HG03064 (cell line): ENCODE results near the gene AFF4.
"Not testable (repeated sequence)": the region's sequence is repeated elsewhere in the genome, so short reads cannot be mapped to it uniquely, and the experiment has no call there.

Experiments used
- ATAC-seq: cut with Tn5 transposase; IDR thresholded peaks from one replicate; pipeline ENCODE4 v1.9.1; 2021; ENCODE audit warnings: low read depth; ENCODE audit not compliant: unreplicated experiment

The AFF4 gene

GRCh38 chr5:132963171-132964104 is at the start of gene AFF4:
AFF4 (minus strand) TSS chr5:132963634; CDS start chr5:132937189, 26,445 bp downstream.
- peak; percentile 93 for ATAC-seq

GRCh38 chr5:133008455-133008854 is 45.0 kb upstream of the AFF4 start:
- not testable (repeated sequence) for ATAC-seq

- no peak for ATAC-seq
Observed at GRCh38 chr5:133006653-133007052, 43.2 kb upstream of the AFF4 start.

- no peak for ATAC-seq
Observed at GRCh38 chr5:132999246-132999645, 35.8 kb upstream of the AFF4 start.

GRCh38 chr5:132998556-132998955 is 35.1 kb upstream of the AFF4 start:
- no peak for ATAC-seq

GRCh38 chr5:132996307-132996706 is 32.9 kb upstream of the AFF4 start:
- no peak for ATAC-seq

- ATAC-seq: no peak
Observed at GRCh38 chr5:132987531-132988408, 24.3 kb upstream of the AFF4 start.

- not testable (repeated sequence) for ATAC-seq
Observed at GRCh38 chr5:132982971-132983370, 19.5 kb upstream of the AFF4 start.

GRCh38 chr5:132981288-132981687 is 17.9 kb upstream of the AFF4 start:
- no peak for ATAC-seq

GRCh38 chr5:132979976-132980375 is 16.5 kb upstream of the AFF4 start:
- no peak for ATAC-seq

- no peak for ATAC-seq
Observed at GRCh38 chr5:132979367-132979940, 16.0 kb upstream of the AFF4 start.

GRCh38 chr5:132976852-132977251 is 13.4 kb upstream of the AFF4 start:
- ATAC-seq: no peak

- not testable (repeated sequence) for ATAC-seq
Observed at GRCh38 chr5:132972436-132972828, 9.0 kb upstream of the AFF4 start.

GRCh38 chr5:132971483-132972435 is 8.3 kb upstream of the AFF4 start:
- no peak for ATAC-seq

GRCh38 chr5:132965120-132965519 is 1.7 kb upstream of the AFF4 start:
- ATAC-seq: no peak

- ATAC-seq: no peak
Observed at GRCh38 chr5:132962429-132963021, 909 bp downstream of the AFF4 start.

- no peak for ATAC-seq
Observed at GRCh38 chr5:132961887-132962286, 1.5 kb downstream of the AFF4 start.

GRCh38 chr5:132961123-132961815 is 2.2 kb downstream of the AFF4 start:
- not testable (repeated sequence) for ATAC-seq
